Measurements from ENCODE around the gene E2F8. TPM values are rescaled to one million over a fixed set of nuclear protein-coding genes. Genes with fewer than 3 reads are reported as not detected.

The E2F8 gene
- total and polyA plus RNA-seq, 2 donors (not counting 1 experiment from before 2014, with no cell fraction given), result 0.22 to 0.24 TPM

GRCh38 chr11:19288256-19288655, 47.5 kb upstream of the E2F8 start:
- H3K9ac ChIP-seq (ENCODE audit: low read length), result no peak overlapping the region
- WGBS (ENCODE audit: insufficient coverage), result no CpG with 5 or more reads among the region's 3 CpGs
- TF ChIP-seq CTCF (IDR thresholded peaks at IDR 0.05), result no peak
- ChIA-PET CTCF (no interaction called here), POLR2A (no interaction called here)
- H3K4me2 ChIP-seq (replicated peaks; ENCODE audit: low read depth, low read length, poor library complexity, severe bottlenecking), result no peak overlapping the region
- H3K27ac ChIP-seq (ENCODE audit: low read length in 2 of 2), result no peak overlapping the region
- peaks cover 0 to 7% of the 10 kb centered on the region in 2 donors for H3K4me1 ChIP-seq (ENCODE audit: control insufficient read depth in 2 of 2, insufficient read depth in 2 of 2, low read length in 2 of 2)
- no peaks in the 10 kb centered on the region for H4K20me1 ChIP-seq (ENCODE audit: control insufficient read depth, insufficient read depth, low read length, poor library complexity, severe bottlenecking)
- no peaks in the 10 kb centered on the region for H3K9me3 ChIP-seq (ENCODE audit: control extremely low read depth in 1 of 3, control insufficient read depth in 2 of 3, insufficient read depth in 1 of 3, low read length in 2 of 3)
- H3K27me3 ChIP-seq (replicated peaks in 1 of 4; ENCODE audit: control extremely low read depth in 1 of 4, control insufficient read depth in 3 of 4, insufficient read depth in 4 of 4, low read length in 3 of 4), result no peaks in the 10 kb centered on the region
- DNase-seq (no peak), ATAC-seq (ENCODE audit: low read depth) (no peak)
- no peak overlapping the region for H3K4me3 Mint-ChIP-seq
- H3K79me2 ChIP-seq (ENCODE audit: control insufficient read depth, insufficient read depth, low read length), result no peaks in the 10 kb centered on the region
- peaks cover 4% of the 10 kb centered on the region for H3K27me3 Mint-ChIP-seq
- peaks cover 11% of the 10 kb centered on the region for H3K4me1 Mint-ChIP-seq
- H3K9me3 Mint-ChIP-seq (ENCODE audit: insufficient read depth), result no peaks in the 10 kb centered on the region
- H3K27ac Mint-ChIP-seq, result no peak overlapping the region
- no peak overlapping the region for H2AFZ ChIP-seq (ENCODE audit: insufficient read depth, low read depth, low read length, poor library complexity, severe bottlenecking)
- no peak overlapping the region for H3K4me3 ChIP-seq (ENCODE audit: control extremely low read depth in 1 of 5, extremely low read depth in 1 of 5, insufficient read depth in 1 of 5, low read depth in 2 of 5, low read length in 4 of 5)
- intact Hi-C loops (cut with micrococcal nuclease), result no loop called here
- H3K36me3 ChIP-seq (replicated peaks in 1 of 2; ENCODE audit: control extremely low read depth in 1 of 2, control insufficient read depth in 1 of 2, extremely low read depth in 1 of 2, insufficient read depth in 2 of 2, low read length in 1 of 2), result no peaks in the 10 kb centered on the region

- Histone ChIP-seq H3K36me3 (replicated peaks in 1 of 2; ENCODE audit: control extremely low read depth in 1 of 2, control insufficient read depth in 1 of 2, extremely low read depth in 1 of 2, insufficient read depth in 2 of 2, low read length in 1 of 2) (no peaks in the 10 kb centered on the region), H3K9me3 (ENCODE audit: control extremely low read depth in 1 of 3, control insufficient read depth in 2 of 3, insufficient read depth in 1 of 3, low read length in 2 of 3) (peaks cover 0 to 3% (median 0%) of the 10 kb centered on the region in 3 donors), H3K27ac (ENCODE audit: low read length in 2 of 2) (no peak overlapping the region), H3K4me2 (replicated peaks; ENCODE audit: low read depth, low read length, poor library complexity, severe bottlenecking) (no peak overlapping the region), H2AFZ (ENCODE audit: insufficient read depth, low read depth, low read length, poor library complexity, severe bottlenecking) (no peak overlapping the region), H4K20me1 (ENCODE audit: control insufficient read depth, insufficient read depth, low read length, poor library complexity, severe bottlenecking) (no peaks in the 10 kb centered on the region), H3K27me3 (replicated peaks in 1 of 4; ENCODE audit: control extremely low read depth in 1 of 4, control insufficient read depth in 3 of 4, insufficient read depth in 4 of 4, low read length in 3 of 4) (no peaks in the 10 kb centered on the region), H3K4me1 (ENCODE audit: control insufficient read depth in 2 of 2, insufficient read depth in 2 of 2, low read length in 2 of 2) (peaks cover 0 to 7% of the 10 kb centered on the region in 2 donors), H3K4me3 (ENCODE audit: control extremely low read depth in 1 of 5, extremely low read depth in 1 of 5, insufficient read depth in 1 of 5, low read depth in 2 of 5, low read length in 4 of 5) (no peak overlapping the region), H3K9ac (ENCODE audit: low read length) (no peak overlapping the region), H3K79me2 (ENCODE audit: control insufficient read depth, insufficient read depth, low read length) (no peaks in the 10 kb centered on the region)
- Mint-ChIP-seq H3K9me3 (ENCODE audit: insufficient read depth) (no peaks in the 10 kb centered on the region), H3K4me1 (peaks cover 16% of the 10 kb centered on the region), H3K27me3 (peaks cover 4% of the 10 kb centered on the region), H3K4me3 (no peak overlapping the region), H3K27ac (no peak overlapping the region)
- ChIA-PET CTCF (no interaction called here), POLR2A (no interaction called here)
- 97% methylated on average over 4 of the region's 4 CpGs for WGBS (ENCODE audit: insufficient coverage)
- no peak for DNase-seq
- intact Hi-C loops (cut with micrococcal nuclease), result no loop called here
- ATAC-seq (ENCODE audit: low read depth), result no peak
- TF ChIP-seq CTCF (IDR thresholded peaks at IDR 0.05), result no peak
- no peak for TF ChIP-seq EZH2 (IDR thresholded peaks at IDR 0.05; ENCODE audit: borderline replicate concordance, insufficient read depth, low read depth, low read length, poor library complexity, severe bottlenecking)
Observed at GRCh38 chr11:19286411-19286810, 45.7 kb upstream of the E2F8 start.

Measured in B cell (primary cell).